Karpas-422 (cell line): ENCODE measurements around the gene PIP4K2A. TPM values are rescaled to one million over a fixed set of nuclear protein-coding genes. Genes with fewer than 3 reads are reported as not detected.
"Not testable (repeated sequence)": the region's sequence is repeated elsewhere in the genome, so short reads cannot be mapped to it uniquely, and the experiment has no call there.

ENCODE experiments used
- DNase-seq: peaks from one replicate; pipeline ENCODE4 v3.0.0-alpha.2; 2015
- H2AFZ ChIP-seq: fragments of 200-600 bp; sonication (generic); 2 replicates; pipeline ENCODE4 v1.6.1; 2014; ENCODE audit warnings: antibody characterized with exemption, low read length, mixed read lengths
- H3K27ac ChIP-seq: fragments of 200-600 bp; sonication (generic); 2 replicates; pipeline ENCODE4 v1.5.1; 2014; ENCODE audit warnings: mild to moderate bottlenecking, low read length, moderate library complexity
- H3K27me3 ChIP-seq: fragments of 200-600 bp; sonication (generic); 2 replicates; pipeline ENCODE4 v1.6.1; 2014; ENCODE audit warnings: low read length, mixed read lengths
- H3K36me3 ChIP-seq: fragments of 200-600 bp; sonication (generic); 2 replicates; pipeline ENCODE4 v1.6.1; 2014; ENCODE audit warnings: low read length, mixed read lengths; ENCODE audit not compliant: insufficient read depth
- H3K4me1 ChIP-seq: fragments of 200-600 bp; sonication (generic); 2 replicates; pipeline ENCODE4 v1.6.1; 2014; ENCODE audit warnings: mild to moderate bottlenecking, low read length, mixed read lengths
- H3K4me2 ChIP-seq: fragments of 200-600 bp; sonication (generic); 2 replicates; pipeline ENCODE4 v1.6.1; 2014; ENCODE audit warnings: low read length, low read depth, mild to moderate bottlenecking; ENCODE audit not compliant: poor library complexity, severe bottlenecking
- H3K4me3 ChIP-seq: fragments of 200-600 bp; sonication (generic); 2 replicates; pipeline ENCODE4 v1.5.1; 2014; ENCODE audit warnings: mild to moderate bottlenecking, antibody characterized with exemption, low read length, mixed read lengths
- H3K79me2 ChIP-seq: fragments of 200-600 bp; sonication (generic); 2 replicates; pipeline ENCODE4 v1.6.1; 2014; ENCODE audit warnings: mild to moderate bottlenecking, low read length, mixed read lengths
- H3K9ac ChIP-seq: fragments of 200-600 bp; sonication (generic); 2 replicates; pipeline ENCODE4 v1.6.0; 2014; ENCODE audit warnings: low read length
- H3K9me2 ChIP-seq: fragments of 200-600 bp; sonication (generic), shearing (Covaris generic); replicated peaks from 2 replicates; pipeline ENCODE4 v1.6.0; 2014; ENCODE audit warnings: mild to moderate bottlenecking, low read length, moderate library complexity; ENCODE audit not compliant: insufficient read depth
- H3K9me3 ChIP-seq: fragments of 300-700, 200-600 bp; sonication (generic); 2 replicates; pipeline ENCODE4 v1.6.1; 2014; ENCODE audit warnings: low read length, mixed read lengths
- H4K20me1 ChIP-seq: fragments of 200-600 bp; sonication (generic); 2 replicates; pipeline ENCODE4 v1.6.1; 2014; ENCODE audit warnings: mild to moderate bottlenecking, antibody characterized with exemption, low read length, low read depth; ENCODE audit not compliant: insufficient read depth
- total RNA-seq: library from RNA; depleted of rRNA; stranded (reverse); fragments of >200 nt; shearing (Covaris generic); gene quantifications from 2 replicates; pipeline ENCODE4 v1.2.3, GENCODE V29; 2014; ENCODE audit warnings: low replicate concordance

The PIP4K2A gene
- total RNA-seq, 1 experiment from 2014 or later, result 32.6 TPM

- H3K27ac ChIP-seq, H3K9me3 ChIP-seq, H2AFZ ChIP-seq, H3K27me3 ChIP-seq, H3K9ac ChIP-seq, H3K4me1 ChIP-seq, DNase-seq, H3K36me3 ChIP-seq, H3K79me2 ChIP-seq, H3K9me2 ChIP-seq, H4K20me1 ChIP-seq, H3K4me2 ChIP-seq, H3K4me3 ChIP-seq: not testable (repeated sequence)
Measured at GRCh38 chr10:22744858-22745257, 30.5 kb upstream of the PIP4K2A start.

- DNase-seq, result peak; percentile 73
- H3K27ac ChIP-seq, result no peak overlapping the region
Measured at GRCh38 chr10:22742678-22743077, 28.3 kb upstream of the PIP4K2A start.

GRCh38 chr10:22741631-22742030, 27.3 kb upstream of the PIP4K2A start:
- H3K27me3 ChIP-seq, DNase-seq, H3K9me3 ChIP-seq, H3K4me1 ChIP-seq, H3K36me3 ChIP-seq, H3K4me3 ChIP-seq, H3K4me2 ChIP-seq, H3K79me2 ChIP-seq, H3K27ac ChIP-seq, H4K20me1 ChIP-seq, H3K9me2 ChIP-seq, H3K9ac ChIP-seq, H2AFZ ChIP-seq: not testable (repeated sequence)

More at GRCh38 chr10:22742678-22743077, 28.3 kb upstream of the PIP4K2A start:
- Histone ChIP-seq H3K4me3 (no peak overlapping the region), H3K9ac (no peak overlapping the region), H2AFZ (no peak overlapping the region), H3K4me1 (peaks cover 10% of the 10 kb centered on the region), H3K27me3 (no peaks in the 10 kb centered on the region), H3K79me2 (no peaks in the 10 kb centered on the region), H3K9me3 (no peaks in the 10 kb centered on the region), H3K36me3 (no peaks in the 10 kb centered on the region), H3K9me2 (no peaks in the 10 kb centered on the region), H4K20me1 (no peaks in the 10 kb centered on the region), H3K4me2 (no peak overlapping the region)

GRCh38 chr10:22740180-22740579, 25.8 kb upstream of the PIP4K2A start:
- H3K4me2 ChIP-seq, result no peak overlapping the region
- no peaks in the 10 kb centered on the region for H3K36me3 ChIP-seq
- H3K27me3 ChIP-seq, result no peaks in the 10 kb centered on the region
- H3K4me3 ChIP-seq, result no peak overlapping the region
- no peak overlapping the region for H3K9ac ChIP-seq
- H4K20me1 ChIP-seq, result no peaks in the 10 kb centered on the region
- no peak overlapping the region for H2AFZ ChIP-seq
- H3K27ac ChIP-seq, result no peak overlapping the region
- no peaks in the 10 kb centered on the region for H3K9me2 ChIP-seq
- peaks cover 10% of the 10 kb centered on the region for H3K4me1 ChIP-seq
- no peaks in the 10 kb centered on the region for H3K79me2 ChIP-seq
- no peaks in the 10 kb centered on the region for H3K9me3 ChIP-seq
- DNase-seq, result no peak

- H3K36me3 ChIP-seq, result no peaks in the 10 kb centered on the region
- no peak overlapping the region for H3K9ac ChIP-seq
- H3K4me2 ChIP-seq, result no peak overlapping the region
- H3K9me2 ChIP-seq, result no peaks in the 10 kb centered on the region
- H3K79me2 ChIP-seq, result no peaks in the 10 kb centered on the region
- no peak for DNase-seq
- no peak overlapping the region for H3K27ac ChIP-seq
- peaks cover 6% of the 10 kb centered on the region for H3K4me1 ChIP-seq
- no peak overlapping the region for H3K4me3 ChIP-seq
- H4K20me1 ChIP-seq, result no peaks in the 10 kb centered on the region
- H2AFZ ChIP-seq, result no peak overlapping the region
- H3K9me3 ChIP-seq, result no peaks in the 10 kb centered on the region
- H3K27me3 ChIP-seq, result no peaks in the 10 kb centered on the region
Measured at GRCh38 chr10:22737587-22737986, 23.2 kb upstream of the PIP4K2A start.

GRCh38 chr10:22736134-22736533, 21.8 kb upstream of the PIP4K2A start:
- H3K36me3 ChIP-seq, result no peaks in the 10 kb centered on the region

GRCh38 chr10:22733992-22734391, 19.6 kb upstream of the PIP4K2A start:
- no peak overlapping the region for H3K4me2 ChIP-seq
- H3K4me1 ChIP-seq, result no peaks in the 10 kb centered on the region
- H2AFZ ChIP-seq, result no peak overlapping the region
- no peak overlapping the region for H3K27ac ChIP-seq
- H3K9me3 ChIP-seq, result no peaks in the 10 kb centered on the region
- H3K27me3 ChIP-seq, result no peaks in the 10 kb centered on the region
- H3K9ac ChIP-seq, result no peak overlapping the region
- DNase-seq, result no peak
- H4K20me1 ChIP-seq, result no peaks in the 10 kb centered on the region
- no peak overlapping the region for H3K4me3 ChIP-seq
- H3K9me2 ChIP-seq, result no peaks in the 10 kb centered on the region
- no peaks in the 10 kb centered on the region for H3K79me2 ChIP-seq
- H3K36me3 ChIP-seq, result no peaks in the 10 kb centered on the region

More at GRCh38 chr10:22736134-22736533, 21.8 kb upstream of the PIP4K2A start:
- Histone ChIP-seq H3K4me2 (no peak overlapping the region), H3K27ac (no peak overlapping the region), H3K27me3 (no peaks in the 10 kb centered on the region), H4K20me1 (no peaks in the 10 kb centered on the region), H3K9me2 (no peaks in the 10 kb centered on the region), H3K9me3 (no peaks in the 10 kb centered on the region), H3K4me1 (no peaks in the 10 kb centered on the region), H3K4me3 (no peak overlapping the region), H2AFZ (no peak overlapping the region), H3K79me2 (no peaks in the 10 kb centered on the region), H3K9ac (no peak overlapping the region)
- DNase-seq, result no peak

GRCh38 chr10:22727663-22728062, 13.3 kb upstream of the PIP4K2A start:
- Histone ChIP-seq H3K9me2 (no peaks in the 10 kb centered on the region), H3K9me3 (no peaks in the 10 kb centered on the region), H3K79me2 (no peaks in the 10 kb centered on the region), H3K27ac (no peak overlapping the region), H3K36me3 (no peaks in the 10 kb centered on the region), H3K4me2 (no peak overlapping the region), H3K4me3 (no peak overlapping the region), H4K20me1 (0 out of 2 replicates have a peak, but pooled peaks cover 4% of the 10 kb centered on the region), H3K27me3 (no peaks in the 10 kb centered on the region), H2AFZ (no peak overlapping the region), H3K9ac (no peak overlapping the region), H3K4me1 (peaks cover 17% of the 10 kb centered on the region)
- no peak for DNase-seq

GRCh38 chr10:22727112-22727511, 12.7 kb upstream of the PIP4K2A start:
- no peak overlapping the region for H3K9ac ChIP-seq
- H3K79me2 ChIP-seq, result no peaks in the 10 kb centered on the region
- no peak overlapping the region for H2AFZ ChIP-seq
- peaks cover 4% of the 10 kb centered on the region; the same call in 1 of the 2 replicates for H4K20me1 ChIP-seq
- no peak overlapping the region for H3K4me2 ChIP-seq
- H3K36me3 ChIP-seq, result no peaks in the 10 kb centered on the region
- H3K4me1 ChIP-seq, result peaks cover 20% of the 10 kb centered on the region
- no peaks in the 10 kb centered on the region for H3K27me3 ChIP-seq
- no peaks in the 10 kb centered on the region for H3K9me2 ChIP-seq
- no peak overlapping the region for H3K27ac ChIP-seq
- no peak for DNase-seq
- no peaks in the 10 kb centered on the region for H3K9me3 ChIP-seq
- H3K4me3 ChIP-seq, result no peak overlapping the region
